ENCODE results near the gene SPAG8.

GRCh38 chr9:35840881-35841644 is 29.0 kb upstream of the SPAG8 start:
- no peak for TF ChIP-seq CTCF (IDR thresholded peaks at IDR 0.05)
- no peak for TF ChIP-seq POLR2A (IDR thresholded peaks at IDR 0.05)
